Type B pancreatic cell (in vitro differentiated cells): ENCODE data around the gene APOL2. TPM values are rescaled to one million over a fixed set of nuclear protein-coding genes. Genes with fewer than 3 reads are reported as not detected.
"Not testable (repeated sequence)": the region's sequence is repeated elsewhere in the genome, so short reads cannot be mapped to it uniquely, and the experiment has no call there.

Experiments
- DNase-seq: peaks from one replicate; pipeline ENCODE4 v3.0.0; 2021; ENCODE audit warnings: mixed read lengths; ENCODE audit not compliant: unreplicated experiment; ENCODE audit errors: extremely low spot score
- H3K27ac Mint-ChIP-seq: 2 replicates; pipeline ENCODE4 v1.8.0; 2021; ENCODE audit warnings: mild to moderate bottlenecking, mixed read lengths
- H3K27me3 Mint-ChIP-seq: 2 replicates; pipeline ENCODE4 v1.8.0; 2021; ENCODE audit warnings: mixed read lengths
- H3K36me3 Mint-ChIP-seq: 2 replicates; pipeline ENCODE4 v1.8.0; 2021; ENCODE audit warnings: mixed read lengths
- H3K4me1 Mint-ChIP-seq: one replicate; pipeline ENCODE4 v1.8.0; 2021; ENCODE audit warnings: mixed read lengths; ENCODE audit not compliant: unreplicated experiment
- H3K4me3 Mint-ChIP-seq: 2 replicates; pipeline ENCODE4 v1.8.0; 2021; ENCODE audit warnings: mild to moderate bottlenecking, mixed read lengths
- H3K9me3 Mint-ChIP-seq: 2 replicates; pipeline ENCODE4 v1.8.0; 2021; ENCODE audit warnings: mixed read lengths
- total RNA-seq: library from RNA; stranded (reverse); gene quantifications from 2 replicates; pipeline ENCODE4 v1.2.1, GENCODE V29; 2021; ENCODE audit warnings: low replicate concordance
- TF ChIP-seq, protein P1 (sequence below): fragments of 200-600 bp; sonication (generic); conservative IDR thresholded peaks from 2 replicates; pipeline ENCODE4 v1.5.0; 2021; ENCODE audit warnings: antibody characterized with exemption, mild to moderate bottlenecking

Gene APOL2
- total RNA-seq, 1 donor from 2014 or later, result 23.7 TPM

DNA sequence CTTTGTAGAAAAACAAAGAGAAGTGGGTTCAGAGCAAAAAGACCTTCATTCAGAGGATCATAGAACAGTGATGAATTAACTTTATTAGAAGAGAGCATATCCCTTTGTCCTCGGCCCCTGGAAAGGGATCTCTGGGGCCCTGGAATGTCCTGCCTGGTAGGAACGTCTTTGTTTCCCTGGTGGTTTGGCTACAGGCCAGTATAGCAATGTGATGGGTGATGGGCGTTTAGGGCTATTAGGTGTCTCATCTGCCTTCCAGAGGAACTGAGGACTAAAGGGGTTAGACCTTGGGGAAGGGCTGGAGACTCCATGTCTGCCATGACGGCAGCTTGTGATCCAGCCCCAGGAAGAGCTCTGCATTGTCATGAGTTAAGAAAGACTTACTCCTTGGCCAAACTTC, 46.8 kb downstream of the APOL2 start:
- Mint-ChIP-seq H3K27me3 (peaks cover 4% of the 10 kb centered on the region), H3K9me3 (no peaks in the 10 kb centered on the region), H3K4me1 (peaks cover 40% of the 10 kb centered on the region), H3K27ac (no peak overlapping the region), H3K36me3 (no peaks in the 10 kb centered on the region), H3K4me3 (no peak overlapping the region)
- TF ChIP-seq, protein P1, sequence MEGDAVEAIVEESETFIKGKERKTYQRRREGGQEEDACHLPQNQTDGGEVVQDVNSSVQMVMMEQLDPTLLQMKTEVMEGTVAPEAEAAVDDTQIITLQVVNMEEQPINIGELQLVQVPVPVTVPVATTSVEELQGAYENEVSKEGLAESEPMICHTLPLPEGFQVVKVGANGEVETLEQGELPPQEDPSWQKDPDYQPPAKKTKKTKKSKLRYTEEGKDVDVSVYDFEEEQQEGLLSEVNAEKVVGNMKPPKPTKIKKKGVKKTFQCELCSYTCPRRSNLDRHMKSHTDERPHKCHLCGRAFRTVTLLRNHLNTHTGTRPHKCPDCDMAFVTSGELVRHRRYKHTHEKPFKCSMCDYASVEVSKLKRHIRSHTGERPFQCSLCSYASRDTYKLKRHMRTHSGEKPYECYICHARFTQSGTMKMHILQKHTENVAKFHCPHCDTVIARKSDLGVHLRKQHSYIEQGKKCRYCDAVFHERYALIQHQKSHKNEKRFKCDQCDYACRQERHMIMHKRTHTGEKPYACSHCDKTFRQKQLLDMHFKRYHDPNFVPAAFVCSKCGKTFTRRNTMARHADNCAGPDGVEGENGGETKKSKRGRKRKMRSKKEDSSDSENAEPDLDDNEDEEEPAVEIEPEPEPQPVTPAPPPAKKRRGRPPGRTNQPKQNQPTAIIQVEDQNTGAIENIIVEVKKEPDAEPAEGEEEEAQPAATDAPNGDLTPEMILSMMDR, result no peak
- no peak for DNase-seq

DNA sequence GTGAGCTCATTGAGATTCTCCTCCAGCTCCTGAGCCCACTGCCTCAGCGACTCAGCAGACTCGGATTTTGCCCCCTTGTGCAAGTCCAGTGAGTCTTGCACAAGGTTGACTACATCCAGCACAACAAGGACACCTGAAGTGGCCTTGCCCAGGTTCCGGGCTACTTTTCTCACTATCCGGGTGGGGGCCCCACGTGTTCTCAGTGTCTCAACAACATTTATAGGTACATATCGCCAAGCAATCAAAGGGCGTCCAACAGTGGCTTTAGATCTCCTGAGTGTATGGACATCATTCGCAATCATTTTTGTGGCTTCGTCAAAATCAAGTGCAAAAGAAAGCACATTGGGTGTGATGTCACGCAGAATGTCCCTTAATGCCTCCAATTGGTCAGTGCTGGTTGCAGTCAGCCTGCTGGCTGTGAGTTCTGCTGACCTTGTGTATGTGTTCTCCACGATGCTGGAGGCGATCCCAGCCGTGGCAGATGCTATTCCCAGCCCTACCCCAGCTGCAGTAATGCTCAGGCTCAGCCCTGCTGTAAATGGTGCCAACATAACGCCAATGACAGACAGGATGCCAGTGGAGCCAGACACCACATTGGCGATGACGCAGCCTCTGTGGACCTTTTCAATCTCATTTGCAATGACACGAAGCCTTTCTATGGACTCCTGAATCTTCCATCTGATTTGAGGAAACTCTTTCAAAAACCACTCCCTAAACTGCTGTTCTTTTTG, 48.1 kb downstream of the APOL2 start:
- H3K36me3 Mint-ChIP-seq, result no peaks in the 10 kb centered on the region
- TF ChIP-seq, protein P1, result no peak
- no peak overlapping the region for H3K4me3 Mint-ChIP-seq
- peaks cover 27% of the 10 kb centered on the region for H3K4me1 Mint-ChIP-seq
- no peak for DNase-seq
- peaks cover 4% of the 10 kb centered on the region for H3K27me3 Mint-ChIP-seq
- H3K27ac Mint-ChIP-seq, result no peak overlapping the region
- H3K9me3 Mint-ChIP-seq, result no peaks in the 10 kb centered on the region

DNA sequence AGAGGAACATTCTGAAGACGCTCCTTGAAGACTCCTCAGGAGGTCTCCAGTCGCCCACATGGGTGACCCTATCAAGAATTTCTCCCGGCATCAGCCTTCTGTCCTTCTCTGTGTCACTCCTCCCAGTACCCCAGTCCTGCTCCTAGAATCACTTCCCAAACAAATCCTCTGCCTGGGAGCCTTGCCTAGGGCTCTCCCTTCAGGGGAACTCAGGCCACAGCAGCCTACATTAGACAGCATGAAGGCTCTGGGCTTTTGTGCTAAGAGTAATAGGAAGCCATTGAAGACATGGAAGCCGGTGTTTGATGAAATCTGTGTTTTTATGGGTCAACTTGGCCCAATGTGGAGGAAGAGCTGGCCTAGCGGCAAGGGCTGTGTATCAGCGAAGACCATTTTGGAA, 51.5 kb downstream of the APOL2 start:
- not testable (repeated sequence) for DNase-seq, H3K27me3 Mint-ChIP-seq, H3K9me3 Mint-ChIP-seq, H3K4me1 Mint-ChIP-seq, H3K36me3 Mint-ChIP-seq, H3K27ac Mint-ChIP-seq, H3K4me3 Mint-ChIP-seq

DNA sequence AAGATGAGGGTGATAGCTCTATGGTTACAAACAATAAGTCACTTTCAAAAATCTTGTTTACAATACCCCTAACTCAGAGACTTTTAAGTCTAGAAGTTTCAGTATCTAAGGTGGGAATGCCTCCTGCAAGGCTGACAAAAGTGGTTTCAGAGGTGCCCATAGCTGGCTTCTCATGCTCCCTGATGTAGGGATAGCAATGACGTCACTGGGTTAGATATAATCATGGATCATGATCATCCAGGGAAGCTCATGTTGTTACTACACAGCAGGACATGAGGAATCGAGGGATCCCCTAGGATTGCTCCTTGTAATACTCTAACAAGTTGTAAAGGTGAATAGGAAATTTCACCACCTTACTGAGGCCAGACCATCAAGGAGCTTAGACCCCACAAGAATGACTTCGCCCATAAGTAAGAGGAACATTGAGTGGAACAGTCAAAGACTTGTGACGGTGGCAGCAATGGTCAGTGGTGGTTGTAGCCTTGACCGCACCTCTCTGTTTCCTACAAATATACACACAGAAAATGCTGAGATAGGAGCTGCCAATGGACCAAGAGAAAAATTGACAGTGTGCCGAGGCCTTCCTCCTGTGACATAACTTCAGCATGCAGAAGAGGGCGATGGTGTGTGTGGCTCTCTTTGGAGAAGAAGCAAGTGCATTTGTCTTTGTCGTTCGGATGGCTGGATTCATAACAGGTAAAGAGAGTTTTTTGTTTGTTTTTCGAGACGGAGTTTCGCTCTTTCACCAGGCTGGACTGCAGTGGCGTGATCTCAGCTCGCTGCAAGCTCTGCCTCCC, 53.3 kb downstream of the APOL2 start:
- DNase-seq, result no peak
- Mint-ChIP-seq H3K9me3 (no peaks in the 10 kb centered on the region), H3K4me1 (peaks cover 6% of the 10 kb centered on the region), H3K27ac (no peak overlapping the region), H3K36me3 (no peaks in the 10 kb centered on the region), H3K4me3 (no peak overlapping the region), H3K27me3 (peaks cover 4% of the 10 kb centered on the region)
- TF ChIP-seq, protein P1, result no peak

DNA sequence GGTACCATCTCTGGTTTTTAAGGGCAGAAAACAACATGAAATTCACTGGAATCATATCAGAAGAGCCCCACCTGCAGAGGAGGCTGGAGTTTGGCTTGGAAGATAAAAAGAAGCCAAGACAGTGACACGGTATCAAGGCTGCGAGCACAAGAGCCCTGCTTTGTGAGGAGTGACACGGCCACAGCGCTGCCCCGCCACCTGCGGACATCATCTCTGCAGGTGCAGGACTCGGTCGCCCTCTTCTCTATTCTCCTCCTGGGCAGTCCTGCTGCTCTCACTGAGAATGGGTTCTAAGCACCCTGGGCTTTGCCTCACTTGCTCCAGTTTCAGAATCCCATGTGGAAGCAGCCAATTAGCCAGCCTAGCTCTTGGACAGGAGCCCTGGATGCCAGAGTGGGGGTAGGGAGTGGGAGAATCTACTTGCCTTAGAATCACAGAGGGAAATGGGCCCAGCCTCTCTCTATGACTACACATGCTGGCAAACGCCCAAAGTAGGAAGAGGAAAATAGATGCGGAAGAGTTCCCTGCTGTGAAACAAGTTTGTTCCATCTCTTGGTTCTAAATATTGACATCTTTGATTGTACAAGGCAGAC, 54.8 kb downstream of the APOL2 start:
- H3K27me3 Mint-ChIP-seq, result no peaks in the 10 kb centered on the region
- no peak overlapping the region for H3K4me3 Mint-ChIP-seq
- no peaks in the 10 kb centered on the region for H3K9me3 Mint-ChIP-seq
- DNase-seq, result no peak
- TF ChIP-seq, protein P1, result no peak
- peaks cover 6% of the 10 kb centered on the region for H3K4me1 Mint-ChIP-seq
- H3K36me3 Mint-ChIP-seq, result no peaks in the 10 kb centered on the region
- H3K27ac Mint-ChIP-seq, result no peak overlapping the region

DNA sequence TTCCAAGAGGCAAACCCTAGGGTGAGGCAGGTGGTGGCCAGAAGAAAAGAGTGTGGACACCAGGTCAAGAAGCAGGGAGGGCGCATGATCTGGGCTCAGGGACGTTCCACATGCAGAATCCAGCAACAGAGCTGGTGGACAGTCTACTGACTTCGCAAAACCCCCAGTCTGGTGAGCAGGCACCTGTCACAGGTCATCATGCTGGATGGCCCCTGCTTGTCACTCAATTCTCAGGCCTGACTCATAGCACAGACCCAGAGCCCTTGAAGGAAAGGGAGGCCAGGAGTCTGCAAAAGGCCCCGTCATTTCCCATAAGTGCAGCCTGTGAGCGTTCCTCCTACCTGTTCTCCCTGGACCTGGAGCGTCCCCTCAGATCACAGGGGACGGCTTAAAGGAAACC, 55.9 kb downstream of the APOL2 start:
- H3K4me3 Mint-ChIP-seq, result no peak overlapping the region
- no peak overlapping the region for H3K27ac Mint-ChIP-seq
- no peak for DNase-seq
- no peaks in the 10 kb centered on the region for H3K36me3 Mint-ChIP-seq
- H3K27me3 Mint-ChIP-seq, result no peaks in the 10 kb centered on the region
- no peaks in the 10 kb centered on the region for H3K9me3 Mint-ChIP-seq
- TF ChIP-seq, protein P1, result no peak
- peaks cover 6% of the 10 kb centered on the region for H3K4me1 Mint-ChIP-seq
